ACHN (cell line): ENCODE results near the gene PWWP3B.
"Not testable (repeated sequence)": the region's sequence is repeated elsewhere in the genome, so short reads cannot be mapped to it uniquely, and the experiment has no call there.

Source experiments
- DNase-seq: peaks from one replicate; pipeline ENCODE4 v3.0.0-alpha.2; 2015
- in situ Hi-C: cut with HindIII; loops from 2 replicates; pipeline ENCODE4 v1.10.0; 2017; ENCODE audit warnings: low sequenced_read_pairs, low pct_ligation_motif_present, low pct_unique_long_range_greater_than_20kb

Gene PWWP3B

DNA sequence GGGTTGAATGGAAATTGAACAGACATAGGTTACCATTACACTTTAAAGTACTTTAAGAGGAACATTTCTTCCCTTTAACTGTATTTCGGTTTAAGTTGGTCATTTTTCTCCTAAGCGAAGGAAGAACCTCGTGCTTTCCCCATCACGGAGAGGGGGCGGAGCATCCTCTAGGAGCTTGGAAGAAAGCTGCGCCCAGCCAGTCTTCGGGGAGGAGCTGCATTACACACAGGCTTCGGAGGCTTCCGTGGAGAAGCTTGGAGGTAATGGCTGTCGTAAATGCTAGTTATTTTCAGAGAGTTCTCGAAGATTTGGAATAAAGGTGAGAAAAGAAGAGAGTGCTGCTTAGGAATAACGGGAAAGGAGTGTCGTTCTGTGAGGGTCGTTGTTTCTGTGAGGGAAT, at the start of gene PWWP3B:
TSS of gene PWWP3B (plus strand) at position 199 of the 400 bp plus-strand sequence. CDS start 37,128 bp downstream, outside the sequence.
- in situ Hi-C loops, result no loop called here
- DNase-seq, result peak; percentile 0

GRCh38 chrX:106139048-106139447, 29.1 kb upstream of the PWWP3B start:
- in situ Hi-C loops, result no loop called here
- no peak for DNase-seq

GRCh38 chrX:106144755-106145639, 23.1 kb upstream of the PWWP3B start:
- in situ Hi-C loops, result no loop called here
- no peak for DNase-seq

- in situ Hi-C loops, result no loop called here
- DNase-seq, result no peak
Measured at GRCh38 chrX:106150701-106151100, 17.4 kb upstream of the PWWP3B start.

GRCh38 chrX:106159861-106160282, 8.2 kb upstream of the PWWP3B start:
- in situ Hi-C loops, result no loop called here
- no peak for DNase-seq

DNA sequence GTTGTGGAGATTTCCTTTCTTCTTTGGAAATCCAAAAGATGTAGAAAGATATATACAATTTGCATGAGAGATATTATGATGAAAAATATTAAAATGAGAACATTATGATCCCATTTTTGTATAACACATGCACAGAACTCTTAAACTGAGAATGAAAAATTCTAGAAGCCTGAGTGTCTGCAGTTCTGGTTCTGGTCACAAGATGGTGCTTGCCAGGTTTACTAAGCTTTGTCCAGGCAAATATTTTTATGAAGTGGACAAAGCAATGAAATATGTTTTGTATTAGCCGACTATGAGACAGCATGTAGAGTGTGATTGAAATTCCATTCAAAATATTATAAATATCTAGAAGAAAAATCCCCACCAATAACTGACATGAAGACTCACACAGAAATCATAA, 2.2 kb downstream of the PWWP3B start:
- peak; percentile 20 for DNase-seq
- in situ Hi-C loops, result no loop called here

DNA sequence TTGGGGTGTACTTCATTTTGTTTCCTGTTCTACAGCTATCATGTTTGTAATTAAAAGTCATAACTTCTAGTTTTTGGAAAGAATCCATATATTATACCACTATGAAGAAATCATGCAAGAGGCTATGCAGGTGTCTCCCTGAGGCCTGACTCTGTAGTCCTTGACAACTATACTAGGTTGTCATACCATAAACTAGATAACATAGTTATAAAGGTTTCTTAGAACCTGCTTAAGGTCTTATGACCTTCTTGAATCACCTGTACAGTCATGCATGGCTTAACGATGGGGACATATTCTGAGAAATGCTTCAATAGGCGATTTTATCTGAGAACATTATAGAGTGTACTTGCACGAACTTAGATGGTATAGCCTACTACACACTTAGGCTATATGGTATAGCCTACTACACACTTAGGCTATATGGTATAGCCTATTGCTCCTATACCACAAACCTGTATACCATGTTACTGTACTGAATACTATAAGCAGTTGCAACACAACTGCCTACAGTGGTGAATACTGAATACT, 3.3 kb downstream of the PWWP3B start:
- no peak for DNase-seq
- in situ Hi-C loops, result no loop called here

- in situ Hi-C loops, result no loop called here
- peak; percentile 0 for DNase-seq
Measured at GRCh38 chrX:106177106-106177981, 9.2 kb downstream of the PWWP3B start.

GRCh38 chrX:106177982-106178321, 9.8 kb downstream of the PWWP3B start:
- in situ Hi-C loops, result no loop called here
- DNase-seq, result no peak

- DNase-seq, result no peak
- in situ Hi-C loops, result no loop called here
Measured at GRCh38 chrX:106178826-106179225, 10.7 kb downstream of the PWWP3B start.

DNA sequence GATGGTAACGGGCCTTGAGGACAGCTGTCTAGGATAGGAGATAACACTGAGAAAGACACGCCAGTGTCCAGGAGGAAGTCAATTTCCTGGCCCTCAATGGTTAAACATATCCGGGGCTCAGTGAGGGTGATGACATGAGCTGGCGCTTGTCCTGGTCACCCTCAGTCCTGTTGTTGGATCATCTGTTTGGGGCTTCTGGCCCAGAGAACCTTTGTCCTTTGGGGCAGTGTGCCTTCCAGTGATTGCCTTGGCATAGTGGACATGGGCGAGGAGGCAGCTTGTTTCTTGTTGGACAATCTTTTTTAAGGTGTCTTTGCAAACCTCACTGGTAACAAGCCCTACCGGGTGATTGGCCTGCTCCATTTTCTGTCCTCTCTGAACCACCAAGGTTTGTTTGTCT, 15.6 kb downstream of the PWWP3B start:
- DNase-seq, in situ Hi-C loops: not testable (repeated sequence)

- in situ Hi-C loops, result no loop called here
- DNase-seq, result no peak
Measured at GRCh38 chrX:106201502-106202178, 33.5 kb downstream of the PWWP3B start.

DNA sequence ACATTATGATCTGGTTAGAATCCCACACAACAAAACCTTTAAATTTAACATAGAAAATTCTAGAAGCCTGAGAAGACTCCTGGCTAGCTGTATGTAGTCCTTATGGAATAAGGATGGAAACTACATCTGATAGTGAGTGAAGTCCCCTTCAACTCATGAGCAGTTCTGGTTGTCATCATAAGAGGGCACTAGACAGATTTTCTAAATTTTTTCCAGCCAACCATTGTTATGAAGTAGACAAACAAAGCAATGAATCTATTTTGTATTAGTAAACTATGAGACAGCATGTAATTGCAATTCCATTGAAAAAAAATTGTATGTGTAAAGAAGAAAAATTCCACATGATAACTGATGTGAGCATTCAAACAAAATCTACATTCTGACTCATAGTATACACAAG, 35.2 kb downstream of the PWWP3B start:
- no peak for DNase-seq
- in situ Hi-C loops, result no loop called here

- DNase-seq, result no peak
- in situ Hi-C loops, result no loop called here
Measured at GRCh38 chrX:106208154-106208553, 40.0 kb downstream of the PWWP3B start.
